Right cardiac atrium (tissue), 5 donors: ENCODE results near the gene GABBR2. TPM values are rescaled to one million over a fixed set of nuclear protein-coding genes. Genes with fewer than 3 reads are reported as not detected.
A peak's percentile ranks its signal among the peaks of the same experiment; 100 is the strongest.

ENCODE experiments used
- ATAC-seq, 2 donors: fragments of 200-7000 bp; cut with Tn5 transposase; one replicate each; pipeline versions ENCODE4 v1.8.0 to v1.9.1; 2020; ENCODE audit warnings: moderate library complexity in 2 of 2, mild to moderate bottlenecking in 1 of 2
- DNase-seq, 3 donors: peaks; one replicate each; pipeline ENCODE4 v3.0.0-alpha.2; 2020
- H3K27ac ChIP-seq: one replicate; pipeline ENCODE4 v1.5.1; 2013; ENCODE audit warnings: mild to moderate bottlenecking, low read length, control low read depth, moderate library complexity
- H3K27me3 ChIP-seq: one replicate; pipeline ENCODE4 v1.6.1; 2013; ENCODE audit not compliant: control insufficient read depth, insufficient read depth
- H3K4me1 ChIP-seq: one replicate; pipeline ENCODE4 v1.6.1; 2013; ENCODE audit warnings: low read length; ENCODE audit not compliant: control insufficient read depth, insufficient read depth
- H3K4me3 ChIP-seq: one replicate; pipeline ENCODE4 v1.5.1; 2013; ENCODE audit warnings: low read length, control low read depth
- H3K9me3 ChIP-seq: one replicate; pipeline ENCODE4 v1.6.1; 2013; ENCODE audit warnings: low read length; ENCODE audit not compliant: control insufficient read depth
- WGBS: extraction: QIAGEN DNeasy Blood & Tissue Kit; methylation state at CpG from one replicate; pipeline ENCODE4 v1.1.7; 2013; 5-methylcytosine and 5-hydroxymethylcytosine counted together
- intact Hi-C, 4 donors: fragments of 100-400 bp; cut with DNase I; formaldehyde crosslinking; loops; one replicate each; pipeline versions ENCODE4 v1.11.0 to v1.14.0; 2022 to 2023
- polyA plus RNA-seq: library from polyadenylated mRNA; stranded (reverse); fragments of 200-250 nt; gene quantifications from one replicate; pipeline ENCODE4 v1.2.3, GENCODE V29; 2013
- total RNA-seq, 4 donors: library from RNA; stranded (reverse); fragmentation: NEBNext Ultra II Directional; extraction: Animal tissue kit (Norgen Biotek cat#: 25700); gene quantifications; one replicate each; pipeline ENCODE4 v1.2.1, GENCODE V29; 2021
- donor health status: healthy with polysubstance abuse.
- donor health status: DM: no; HTN: yes; CAD: no.
- donor health status: DM: no; HTN: no; CAD: no.
- donor health status: DM: no; HTN: yes; CAD: no; lungs with severe emphysema.
- donor health status: DM: yes; HTN: yes; CAD: no.

Gene GABBR2
- total and polyA plus RNA-seq, 5 donors, result not detected

- Histone ChIP-seq H3K9me3 (no peaks in the 10 kb centered on the region), H3K27me3 (no peaks in the 10 kb centered on the region), H3K4me3 (no peak overlapping the region), H3K27ac (no peak overlapping the region), H3K4me1 (no peaks in the 10 kb centered on the region)
- no peak for DNase-seq
- ATAC-seq, result peak in 1 of 2 donors; percentile 25
- intact Hi-C loops, result no loop called here
- WGBS, result 47% methylated on average over 7 of the region's 7 CpGs
Measured at GRCh38 chr9:98306384-98307145, 402.2 kb downstream of the GABBR2 start.

GRCh38 chr9:98304381-98304780 lies 404.4 kb downstream of the GABBR2 start:
- H3K27me3 ChIP-seq, result no peaks in the 10 kb centered on the region
- intact Hi-C loops, result no loop called here
- no peaks in the 10 kb centered on the region for H3K9me3 ChIP-seq
- no peak overlapping the region for H3K4me3 ChIP-seq
- ATAC-seq (no peak), DNase-seq (no peak)
- 93% methylated on average over 4 of the region's 4 CpGs for WGBS
- no peak overlapping the region for H3K27ac ChIP-seq
- no peaks in the 10 kb centered on the region for H3K4me1 ChIP-seq

- Histone ChIP-seq H3K4me1 (no peaks in the 10 kb centered on the region), H3K27ac (no peak overlapping the region), H3K4me3 (no peak overlapping the region), H3K27me3 (no peaks in the 10 kb centered on the region), H3K9me3 (no peaks in the 10 kb centered on the region)
- intact Hi-C loops, result no loop called here
- no peak for DNase-seq
- ATAC-seq, result peak in 1 of 2 donors; percentile 9
- WGBS, result 76% methylated on average over 8 of the region's 8 CpGs
Measured at GRCh38 chr9:98303633-98304125, 405.1 kb downstream of the GABBR2 start.

GRCh38 chr9:98302938-98303632 lies 405.6 kb downstream of the GABBR2 start:
- H3K27me3 ChIP-seq, result no peaks in the 10 kb centered on the region
- DNase-seq (no peak), ATAC-seq (no peak)
- H3K4me1 ChIP-seq, result no peaks in the 10 kb centered on the region
- no peaks in the 10 kb centered on the region for H3K9me3 ChIP-seq
- 91% methylated on average over 13 of the region's 13 CpGs for WGBS
- intact Hi-C loops, result no loop called here
- H3K4me3 ChIP-seq, result no peak overlapping the region
- no peak overlapping the region for H3K27ac ChIP-seq

- no peaks in the 10 kb centered on the region for H3K9me3 ChIP-seq
- ATAC-seq (no peak), DNase-seq (no peak)
- 51% methylated on average over 5 of the region's 5 CpGs for WGBS
- H3K27me3 ChIP-seq, result no peaks in the 10 kb centered on the region
- intact Hi-C loops, result no loop called here
- H3K27ac ChIP-seq, result no peak overlapping the region
- H3K4me1 ChIP-seq, result no peaks in the 10 kb centered on the region
- no peak overlapping the region for H3K4me3 ChIP-seq
Measured at GRCh38 chr9:98302150-98302549, 406.6 kb downstream of the GABBR2 start.

GRCh38 chr9:98300611-98301010 lies 408.1 kb downstream of the GABBR2 start:
- no peak for ATAC-seq
- 89% methylated on average over 3 of the region's 3 CpGs for WGBS
- intact Hi-C loops, result no loop called here
- Histone ChIP-seq H3K4me3 (no peak overlapping the region), H3K27me3 (no peaks in the 10 kb centered on the region), H3K9me3 (no peaks in the 10 kb centered on the region), H3K4me1 (no peaks in the 10 kb centered on the region), H3K27ac (no peak overlapping the region)
- no peak for DNase-seq

DNA sequence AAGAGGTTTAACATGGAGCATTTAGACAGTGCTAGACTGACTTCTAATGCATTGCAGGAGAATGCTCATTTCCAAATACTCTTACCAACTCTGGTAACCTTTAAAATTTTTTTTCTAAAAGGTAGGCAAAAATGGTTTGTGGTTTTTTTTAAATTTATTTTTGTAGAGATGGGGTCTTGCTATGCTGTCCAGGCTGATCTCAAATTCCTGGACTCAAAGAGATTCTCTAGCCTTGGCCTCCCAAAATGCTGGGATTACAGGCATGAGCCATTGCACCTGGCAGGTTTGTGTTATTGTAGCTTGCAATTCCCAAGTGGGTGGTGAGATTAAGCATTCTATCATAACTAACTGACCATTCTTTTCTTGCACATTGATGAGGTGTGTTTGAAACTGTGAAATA lies 410.3 kb downstream of the GABBR2 start:
- no peak for DNase-seq
- H3K27ac ChIP-seq, result no peak overlapping the region
- H3K4me3 ChIP-seq, result no peak overlapping the region
- no peaks in the 10 kb centered on the region for H3K27me3 ChIP-seq
- no peaks in the 10 kb centered on the region for H3K9me3 ChIP-seq
- H3K4me1 ChIP-seq, result no peaks in the 10 kb centered on the region
- intact Hi-C loops, result no loop called here
- no peak for ATAC-seq

DNA sequence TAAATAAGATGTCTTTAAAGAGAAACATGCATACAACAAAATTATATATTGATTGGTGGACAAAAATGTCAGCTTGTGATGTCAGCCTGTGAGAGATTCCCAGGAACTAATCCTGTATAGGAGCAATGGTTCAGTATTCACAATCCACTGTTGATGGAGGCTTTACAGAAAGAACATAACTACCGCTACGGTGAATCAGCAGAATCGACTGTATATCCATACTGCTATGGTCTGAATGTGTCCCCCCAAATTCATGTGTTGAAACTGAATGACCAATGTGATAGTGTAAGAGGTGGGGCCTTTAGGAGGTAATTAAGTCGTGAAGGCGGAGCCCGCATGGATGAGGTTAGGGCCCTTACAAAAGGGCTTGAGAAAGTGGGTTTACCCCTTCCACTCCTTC lies 412.9 kb downstream of the GABBR2 start:
- Histone ChIP-seq H3K4me3 (no peak overlapping the region), H3K27ac (no peak overlapping the region), H3K27me3 (no peaks in the 10 kb centered on the region), H3K4me1 (no peaks in the 10 kb centered on the region), H3K9me3 (no peaks in the 10 kb centered on the region)
- intact Hi-C loops, result no loop called here
- DNase-seq (no peak), ATAC-seq (no peak)
- WGBS, result 93% methylated on average over 6 of the region's 6 CpGs

DNA sequence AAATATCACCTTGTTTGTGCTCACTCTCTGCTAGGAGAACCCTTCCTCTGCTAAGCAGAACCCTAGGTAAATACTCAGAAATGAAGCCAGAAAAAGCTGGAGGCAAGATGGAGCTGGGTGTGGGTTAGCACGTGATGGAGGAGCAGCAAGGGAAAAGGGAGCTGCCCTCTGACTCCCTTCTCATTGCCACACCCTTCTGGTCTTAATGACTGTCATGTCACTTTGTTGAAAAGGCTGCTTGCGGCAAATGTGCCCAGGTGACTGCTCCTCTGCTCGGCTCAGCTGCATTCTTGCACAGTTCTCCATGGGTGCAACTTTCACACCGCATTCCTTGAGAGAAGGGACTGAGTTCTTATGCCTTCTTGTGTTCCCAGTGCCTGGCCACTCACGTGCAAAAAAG lies 416.9 kb downstream of the GABBR2 start:
- intact Hi-C loops, result no loop called here
- Histone ChIP-seq H3K9me3 (no peaks in the 10 kb centered on the region), H3K4me3 (no peak overlapping the region), H3K4me1 (no peaks in the 10 kb centered on the region), H3K27ac (no peak overlapping the region), H3K27me3 (no peaks in the 10 kb centered on the region)
- ATAC-seq (no peak), DNase-seq (no peak)
- 61% methylated on average over 5 of the region's 5 CpGs for WGBS

GRCh38 chr9:98290411-98290810 lies 418.3 kb downstream of the GABBR2 start:
- ATAC-seq (no peak), DNase-seq (no peak)
- Histone ChIP-seq H3K9me3 (no peaks in the 10 kb centered on the region), H3K27me3 (no peaks in the 10 kb centered on the region), H3K4me1 (no peaks in the 10 kb centered on the region), H3K27ac (no peak overlapping the region), H3K4me3 (no peak overlapping the region)
- intact Hi-C loops, result no loop called here
- WGBS, result 85% methylated on average over 18 of the region's 18 CpGs

- Histone ChIP-seq H3K27ac (no peak overlapping the region), H3K27me3 (no peaks in the 10 kb centered on the region), H3K4me3 (no peak overlapping the region), H3K9me3 (no peaks in the 10 kb centered on the region), H3K4me1 (no peaks in the 10 kb centered on the region)
- 59% methylated on average over 12 of the region's 12 CpGs for WGBS
- DNase-seq, result no peak
- peak; percentile 31 to 40 for ATAC-seq
- intact Hi-C loops, result no loop called here
Measured at GRCh38 chr9:98289614-98290201, 419.0 kb downstream of the GABBR2 start.
